Skeletal muscle satellite cell (primary cell): ENCODE results near the gene RAB39A. TPM values are rescaled to one million over a fixed set of nuclear protein-coding genes. Genes with fewer than 3 reads are reported as not detected.
"Not testable (repeated sequence)": the region's sequence is repeated elsewhere in the genome, so short reads cannot be mapped to it uniquely, and the experiment has no call there.

ENCODE experiments used
- H3K27me3 ChIP-seq: 2 replicates; pipeline ENCODE4 v1.7.0; 2013; ENCODE audit warnings: low read length; ENCODE audit not compliant: control insufficient read depth, insufficient read depth
- H3K36me3 ChIP-seq: 2 replicates; pipeline ENCODE4 v1.7.0; 2013; ENCODE audit warnings: mild to moderate bottlenecking, control low read depth, low read length; ENCODE audit not compliant: insufficient read depth
- H3K4me1 ChIP-seq: 2 replicates; pipeline ENCODE4 v1.7.0; 2013; ENCODE audit warnings: low read length; ENCODE audit not compliant: control insufficient read depth, insufficient read depth
- H3K4me2 ChIP-seq: 2 replicates; pipeline ENCODE4 v1.7.0; 2013; ENCODE audit warnings: mild to moderate bottlenecking, low read length
- H3K4me3 ChIP-seq: 2 replicates; pipeline ENCODE4 v1.7.0; 2013; ENCODE audit warnings: low read length
- H3K9ac ChIP-seq: 2 replicates; pipeline ENCODE4 v1.7.0; 2013; ENCODE audit warnings: mild to moderate bottlenecking, low read depth, low read length, moderate library complexity
- H3K9me3 ChIP-seq: replicated peaks from 2 replicates; pipeline ENCODE4 v1.7.0; 2013; ENCODE audit warnings: mild to moderate bottlenecking, control low read depth, low read length
- total RNA-seq: library from RNA; depleted of rRNA; stranded (reverse); fragments of >200 nt; gene quantifications from 2 replicates; pipeline ENCODE4 v1.2.3, GENCODE V29; 2012; rRNA removed

Gene RAB39A, protein sequence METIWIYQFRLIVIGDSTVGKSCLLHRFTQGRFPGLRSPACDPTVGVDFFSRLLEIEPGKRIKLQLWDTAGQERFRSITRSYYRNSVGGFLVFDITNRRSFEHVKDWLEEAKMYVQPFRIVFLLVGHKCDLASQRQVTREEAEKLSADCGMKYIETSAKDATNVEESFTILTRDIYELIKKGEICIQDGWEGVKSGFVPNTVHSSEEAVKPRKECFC
- 0.22 and 0.25 TPM in 2 replicates for total RNA-seq

GRCh38 chr11:107928046-107928766 is at the start of gene RAB39A:
Gene RAB39A (plus strand): TSS chr11:107928448. CDS start chr11:107928569, 121 bp downstream.
- Histone ChIP-seq H3K9me3 (no peaks in the 10 kb centered on the region), H3K36me3 (no peaks in the 10 kb centered on the region), H3K4me3 (peak within 1 kb of the TSS; percentile 61), H3K9ac (no peak within 1 kb of the TSS), H3K27me3 (peaks cover 21% of the 10 kb centered on the region), H3K4me2 (peak within 1 kb of the TSS; percentile 85), H3K4me1 (peaks cover 7% of the 10 kb centered on the region)

DNA sequence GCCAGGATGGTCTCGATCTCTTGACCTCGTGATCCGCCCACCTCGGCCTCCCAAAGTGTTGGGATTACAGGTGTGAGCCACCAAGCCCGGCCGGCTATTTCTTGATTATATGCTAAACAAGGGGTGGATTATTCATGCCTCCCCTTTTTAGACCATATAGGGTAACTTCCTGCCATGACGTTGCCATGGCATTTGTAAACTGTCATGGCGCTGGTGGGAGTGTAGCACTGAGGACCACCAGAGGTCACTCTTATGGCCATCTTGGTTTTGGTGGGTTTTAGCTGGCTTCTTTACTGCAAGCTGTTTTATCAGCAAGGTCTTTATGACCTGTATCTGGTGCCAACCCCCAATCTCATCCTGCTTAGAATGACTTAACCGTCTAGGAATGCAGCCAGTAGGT is 46.8 kb upstream of the RAB39A start:
- H3K27me3 ChIP-seq, H3K4me3 ChIP-seq, H3K4me1 ChIP-seq, H3K9me3 ChIP-seq, H3K9ac ChIP-seq, H3K36me3 ChIP-seq, H3K4me2 ChIP-seq: not testable (repeated sequence)

- no peak overlapping the region for H3K4me2 ChIP-seq
- no peaks in the 10 kb centered on the region for H3K4me1 ChIP-seq
- H3K9ac ChIP-seq, result no peak overlapping the region
- H3K4me3 ChIP-seq, result no peak overlapping the region
- no peaks in the 10 kb centered on the region for H3K9me3 ChIP-seq
- H3K36me3 ChIP-seq, result no peaks in the 10 kb centered on the region
- no peaks in the 10 kb centered on the region for H3K27me3 ChIP-seq
Observed at GRCh38 chr11:107882095-107882820, 46.0 kb upstream of the RAB39A start.

DNA sequence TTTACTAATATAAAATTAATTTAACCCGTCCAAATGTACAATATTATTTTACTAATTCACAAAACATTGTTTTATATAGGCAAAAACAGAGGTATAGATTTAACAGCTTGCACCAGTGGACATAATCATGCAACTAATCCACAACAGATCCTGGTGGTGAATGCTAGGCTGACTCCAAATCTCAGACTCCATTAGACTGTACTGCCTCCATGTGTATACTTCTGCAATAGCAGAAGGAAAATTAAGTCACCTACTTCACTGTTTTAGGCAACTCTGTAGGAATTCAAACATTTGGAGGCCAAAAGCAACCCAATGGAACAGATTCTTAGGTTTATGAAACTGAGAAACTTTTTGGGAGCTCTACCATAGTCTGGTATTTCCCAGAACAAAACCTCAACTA is 30.0 kb upstream of the RAB39A start:
- H3K4me3 ChIP-seq, result no peak overlapping the region
- H3K9me3 ChIP-seq, result no peaks in the 10 kb centered on the region
- peaks cover 9% of the 10 kb centered on the region for H3K27me3 ChIP-seq
- H3K4me2 ChIP-seq, result no peak overlapping the region
- no peaks in the 10 kb centered on the region for H3K36me3 ChIP-seq
- no peak overlapping the region for H3K9ac ChIP-seq
- H3K4me1 ChIP-seq, result no peaks in the 10 kb centered on the region

GRCh38 chr11:107908211-107908610 is 20.0 kb upstream of the RAB39A start:
- Histone ChIP-seq H3K4me1 (no peaks in the 10 kb centered on the region), H3K4me2 (no peak overlapping the region), H3K4me3 (no peak overlapping the region), H3K9me3 (no peaks in the 10 kb centered on the region), H3K36me3 (no peaks in the 10 kb centered on the region), H3K9ac (no peak overlapping the region), H3K27me3 (no peaks in the 10 kb centered on the region)

- H3K27me3 ChIP-seq, H3K9me3 ChIP-seq, H3K4me1 ChIP-seq, H3K4me3 ChIP-seq, H3K4me2 ChIP-seq, H3K36me3 ChIP-seq, H3K9ac ChIP-seq: not testable (repeated sequence)
Observed at GRCh38 chr11:107912415-107912814, 15.8 kb upstream of the RAB39A start.

GRCh38 chr11:107915229-107915628 is 13.0 kb upstream of the RAB39A start:
- H3K9ac ChIP-seq, result no peak overlapping the region
- no peaks in the 10 kb centered on the region for H3K36me3 ChIP-seq
- no peak overlapping the region for H3K4me2 ChIP-seq
- no peaks in the 10 kb centered on the region for H3K9me3 ChIP-seq
- no peak overlapping the region for H3K4me3 ChIP-seq
- H3K4me1 ChIP-seq, result no peaks in the 10 kb centered on the region
- no peaks in the 10 kb centered on the region for H3K27me3 ChIP-seq

DNA sequence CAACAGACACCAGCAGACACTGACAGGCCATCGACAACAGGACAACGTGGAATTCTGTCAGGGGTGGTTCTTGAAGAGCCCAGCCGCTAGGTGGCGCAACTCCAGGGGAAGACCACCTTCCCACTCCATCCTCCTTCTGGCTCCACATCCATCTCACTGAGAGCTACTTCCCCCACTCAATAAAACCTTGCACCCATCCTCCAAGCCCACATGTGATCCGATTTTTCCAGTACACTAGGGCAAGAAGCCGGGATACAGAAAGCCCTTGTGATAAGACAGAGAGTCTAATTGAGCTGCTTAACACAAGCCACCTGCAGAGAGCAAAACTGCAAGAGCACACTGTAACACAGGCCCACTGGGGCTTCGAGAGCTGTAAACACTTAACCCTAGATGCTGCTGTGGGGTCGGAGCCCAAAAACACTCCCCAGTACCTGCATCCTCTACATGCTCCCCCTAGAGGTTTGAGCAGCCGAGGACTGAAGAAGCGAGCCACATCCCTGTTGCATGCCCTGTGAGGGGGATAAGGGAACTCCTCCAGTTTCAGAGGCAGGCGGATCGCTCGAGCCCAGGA is 11.5 kb upstream of the RAB39A start:
- Histone ChIP-seq H3K4me2 (no peak overlapping the region), H3K9ac (no peak overlapping the region), H3K4me3 (no peak overlapping the region)

DNA sequence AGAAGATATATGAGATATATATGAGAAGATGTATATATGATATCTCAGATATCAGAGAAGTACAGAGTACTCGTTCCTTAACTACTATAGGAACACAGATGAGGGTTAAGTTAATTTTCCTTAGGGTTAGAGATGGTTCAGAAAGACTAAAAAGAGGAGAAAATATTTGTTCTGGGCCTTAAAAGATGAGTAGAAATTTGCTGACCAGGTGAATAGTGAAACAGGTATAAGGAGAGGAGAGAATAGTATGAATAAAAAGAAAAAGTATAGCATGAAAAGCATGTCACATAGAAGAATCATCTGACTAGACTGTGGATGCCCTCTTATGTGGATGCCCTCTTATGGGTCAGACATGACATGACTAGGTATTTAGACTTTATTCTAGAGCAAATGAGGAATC is 6.3 kb upstream of the RAB39A start:
- H3K9me3 ChIP-seq, result no peaks in the 10 kb centered on the region

More for the DNA sequence above, 11.5 kb upstream of the RAB39A start:
- no peaks in the 10 kb centered on the region for H3K4me1 ChIP-seq
- H3K9me3 ChIP-seq, result no peaks in the 10 kb centered on the region
- no peaks in the 10 kb centered on the region for H3K27me3 ChIP-seq
- no peaks in the 10 kb centered on the region for H3K36me3 ChIP-seq

GRCh38 chr11:107923519-107923918 is 4.7 kb upstream of the RAB39A start:
- H3K27me3 ChIP-seq, H3K36me3 ChIP-seq, H3K4me3 ChIP-seq, H3K9me3 ChIP-seq, H3K4me1 ChIP-seq, H3K9ac ChIP-seq, H3K4me2 ChIP-seq: not testable (repeated sequence)

More for the DNA sequence above, 6.3 kb upstream of the RAB39A start:
- H3K36me3 ChIP-seq, result no peaks in the 10 kb centered on the region
- peaks cover 7% of the 10 kb centered on the region for H3K27me3 ChIP-seq
- H3K4me2 ChIP-seq, result no peak overlapping the region
- no peak overlapping the region for H3K9ac ChIP-seq
- H3K4me1 ChIP-seq, result no peaks in the 10 kb centered on the region
- no peak overlapping the region for H3K4me3 ChIP-seq

DNA sequence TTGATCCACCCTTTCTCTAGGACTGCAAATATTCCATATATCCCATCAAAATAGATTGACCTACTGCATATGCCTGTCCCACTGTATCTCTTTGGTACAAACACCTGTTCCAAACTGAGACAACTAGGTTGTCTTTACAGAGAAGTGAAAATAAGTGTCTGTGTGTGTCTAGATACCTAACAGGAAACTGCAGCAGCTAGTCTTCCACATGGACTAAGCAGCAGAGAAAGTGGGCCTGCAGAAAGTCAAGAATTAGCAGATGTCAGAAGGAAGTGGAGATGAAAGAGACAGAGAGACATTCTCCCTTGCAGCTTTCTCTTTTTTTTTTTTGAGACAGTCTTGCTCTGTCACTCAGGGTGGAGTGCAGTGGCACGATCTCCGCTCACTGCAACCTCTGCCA is 3.9 kb upstream of the RAB39A start:
- no peaks in the 10 kb centered on the region for H3K36me3 ChIP-seq

More for the DNA sequence above, 3.9 kb upstream of the RAB39A start:
- Histone ChIP-seq H3K4me1 (peaks cover 7% of the 10 kb centered on the region), H3K4me3 (no peak overlapping the region), H3K27me3 (peaks cover 16% of the 10 kb centered on the region), H3K4me2 (no peak overlapping the region), H3K9ac (no peak overlapping the region), H3K9me3 (no peaks in the 10 kb centered on the region)
